Skin epidermis (tissue), 12 donors: Measurements from ENCODE around the gene DAAM1.

ENCODE experiments used
- H3K27ac ChIP-seq, 21 experiments: fragments of 200-600 bp; sonication (generic) in 11 of 21; one replicate each; pipeline ENCODE4 v1.5.0; 2020; ENCODE audit warnings: mild to moderate bottlenecking in 3 of 21, inconsistent platforms in 2 of 21, moderate library complexity in 2 of 21
- H3K4me3 ChIP-seq, 7 experiments: fragments of 200-600 bp; sonication (generic) in 2 of 7; one replicate each; pipeline ENCODE4 v1.5.0; 2020; ENCODE audit warnings: inconsistent platforms in 2 of 7, mild to moderate bottlenecking in 2 of 7, moderate library complexity in 1 of 7

DAAM1 gene

DNA sequence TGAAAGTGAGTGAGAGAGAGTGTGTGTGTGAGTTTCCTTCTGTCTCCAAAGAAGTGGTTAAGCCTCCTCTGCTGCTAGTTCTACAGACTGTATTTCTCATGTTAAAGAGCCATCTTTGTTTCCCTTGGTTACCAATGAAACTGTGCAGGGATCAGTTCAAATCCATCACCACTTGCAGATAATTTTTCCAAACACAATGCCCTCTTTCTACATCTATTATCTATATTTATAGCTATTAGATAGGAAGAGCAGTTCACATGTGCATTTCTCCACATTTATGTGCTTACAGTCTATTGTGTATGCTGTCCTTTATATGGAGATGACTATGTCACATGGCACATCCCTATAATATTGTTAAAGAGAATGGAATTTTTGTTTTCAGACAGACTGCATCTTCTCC, 2.2 kb upstream of the DAAM1 start:
- H3K4me3 ChIP-seq = no peak overlapping the region
- peak overlapping the region in 2 of 21 experiments; percentile 3 to 40 for H3K27ac ChIP-seq

DNA sequence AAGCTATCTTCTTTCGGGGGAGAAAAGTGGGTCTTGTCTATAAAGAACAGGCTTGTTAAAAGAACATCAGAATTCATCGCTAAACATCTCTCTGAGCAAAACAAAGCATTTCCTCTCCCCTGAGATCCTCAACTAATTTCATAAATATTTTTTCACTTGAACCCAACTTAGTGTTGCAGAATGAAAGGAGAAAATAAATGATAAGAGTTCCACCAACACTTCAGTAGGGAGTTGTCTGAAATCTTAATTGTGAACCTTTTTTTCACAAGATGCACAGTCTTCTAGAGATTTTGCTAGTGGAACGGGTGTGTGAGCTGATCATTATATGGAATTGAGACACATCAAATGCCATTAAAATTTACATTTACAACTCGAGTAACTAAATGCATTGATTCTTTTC, 1.3 kb upstream of the DAAM1 start:
- Histone ChIP-seq H3K27ac (no peak overlapping the region), H3K4me3 (peak overlapping the region in 1 of 7 experiments; percentile 62)

- H3K4me3 ChIP-seq = peak overlapping the region; percentile 62 to 86 (median 69)
- peak overlapping the region in 20 of 21 experiments; percentile 42 to 97 (median 85) for H3K27ac ChIP-seq
These were observed 536 bp upstream of the DAAM1 start for GRCh38 chr14:59187802-59188460.

- peak overlapping the region; percentile 62 to 86 (median 69) for H3K4me3 ChIP-seq
- H3K27ac ChIP-seq = peak overlapping the region; percentile 67 to 99 (median 91)
These were observed 771 bp downstream of the DAAM1 start for GRCh38 chr14:59189091-59189785.

- Histone ChIP-seq H3K4me3 (peak overlapping the region; percentile 62 to 86 (median 69)), H3K27ac (peak overlapping the region in 20 of 21 experiments; percentile 67 to 99 (median 91))
These were observed 1.4 kb downstream of the DAAM1 start for GRCh38 chr14:59189786-59190368.

DNA sequence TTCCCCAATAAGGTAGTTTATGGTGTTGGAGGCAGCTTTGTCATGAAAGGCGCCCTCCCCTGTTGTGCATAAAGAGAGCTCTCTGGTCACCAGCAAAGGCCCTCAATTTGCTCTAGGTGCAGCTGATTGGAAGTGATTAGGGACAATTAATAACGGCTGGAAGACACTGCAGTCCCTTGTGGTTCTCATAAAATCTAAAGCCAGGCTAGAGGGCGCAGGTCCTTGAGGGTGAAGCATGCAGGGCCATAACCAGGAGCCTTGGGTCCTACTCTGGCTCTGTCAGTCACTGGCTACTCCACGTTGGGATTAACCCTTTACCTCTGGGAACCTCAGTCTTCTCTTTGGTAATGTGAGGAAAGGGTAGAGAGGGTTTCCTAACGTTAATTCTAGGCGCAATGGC, 1.9 kb downstream of the DAAM1 start:
- Histone ChIP-seq H3K4me3 (peak overlapping the region; percentile 62 to 86 (median 69)), H3K27ac (peak overlapping the region in 19 of 21 experiments; percentile 85 to 99 (median 91))

GRCh38 chr14:59195912-59196311, 7.4 kb downstream of the DAAM1 start:
- no peak overlapping the region for H3K27ac ChIP-seq

DNA sequence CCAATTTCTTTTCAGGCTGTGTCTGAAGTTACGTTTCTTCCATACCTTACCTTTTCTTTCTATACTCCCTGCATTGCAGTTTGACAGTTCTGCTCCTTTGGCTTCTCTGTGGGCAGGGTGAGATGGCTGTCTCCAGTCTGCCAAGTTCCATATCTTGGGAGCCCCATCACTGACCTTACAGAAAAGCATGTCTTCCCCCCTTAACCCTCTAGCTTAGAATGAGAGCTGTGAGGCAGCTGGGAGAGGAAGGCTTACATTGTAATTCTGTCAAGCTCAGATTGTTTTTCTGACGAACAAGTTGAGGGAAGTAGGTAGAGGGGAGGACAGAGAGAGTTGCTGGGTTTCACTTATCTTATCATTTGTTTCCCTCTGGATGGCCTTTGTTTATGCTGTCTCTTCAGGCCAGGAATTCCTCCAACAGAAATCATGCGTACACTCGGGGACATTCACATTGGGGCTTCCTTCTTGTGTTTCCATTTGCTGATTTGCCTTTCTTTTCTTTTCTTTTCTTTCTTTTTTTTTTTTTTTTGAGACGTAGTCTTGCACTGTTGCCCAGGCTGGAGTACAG, 9.3 kb downstream of the DAAM1 start:
- Histone ChIP-seq H3K4me3 (no peak overlapping the region), H3K27ac (no peak overlapping the region)

More at GRCh38 chr14:59195912-59196311, 7.4 kb downstream of the DAAM1 start:
- H3K4me3 ChIP-seq = no peak overlapping the region

DNA sequence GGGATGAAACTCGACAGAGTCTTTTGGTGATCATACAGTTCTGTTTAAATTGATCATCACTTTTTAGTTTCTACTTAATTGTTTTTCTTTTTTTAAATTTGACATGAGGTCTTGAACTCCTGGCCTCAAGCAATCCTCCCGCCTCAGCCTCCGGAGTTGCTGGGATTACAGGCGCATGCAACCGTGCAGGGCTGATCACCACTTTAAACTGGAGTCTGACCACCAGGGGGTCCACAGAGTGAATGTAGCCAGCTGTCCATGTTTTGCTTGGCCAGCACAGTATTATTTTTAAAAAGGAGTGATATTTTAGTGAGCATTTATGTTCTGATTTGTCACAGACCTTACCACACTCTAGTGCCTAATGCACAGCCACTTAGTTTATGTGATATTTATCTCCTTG, 10.7 kb downstream of the DAAM1 start:
- no peak overlapping the region for H3K27ac ChIP-seq
- no peak overlapping the region for H3K4me3 ChIP-seq

- no peak overlapping the region for H3K4me3 ChIP-seq
- H3K27ac ChIP-seq = no peak overlapping the region
These were observed 11.1 kb downstream of the DAAM1 start for GRCh38 chr14:59199614-59200013.

DNA sequence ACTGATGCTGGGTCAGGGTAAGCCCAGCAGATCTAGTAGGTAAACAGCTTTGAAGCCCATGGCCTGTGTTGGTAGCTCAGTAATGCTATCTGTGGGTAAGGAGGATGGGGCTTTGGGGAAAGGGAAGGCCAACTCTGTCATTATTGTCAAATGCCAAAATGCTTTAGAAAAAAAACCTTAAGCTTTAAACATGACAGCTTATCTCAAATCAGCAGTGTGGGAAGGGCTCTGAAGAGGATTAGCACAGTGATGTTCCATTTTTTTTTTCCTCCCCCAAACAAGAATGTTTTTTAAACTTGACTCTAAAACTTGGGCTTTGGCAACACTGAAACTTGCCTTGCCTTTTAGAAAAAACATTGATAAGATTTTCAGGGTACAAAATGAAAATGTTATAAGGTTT, 11.7 kb downstream of the DAAM1 start:
- Histone ChIP-seq H3K4me3 (no peak overlapping the region), H3K27ac (no peak overlapping the region)

- Histone ChIP-seq H3K27ac (no peak overlapping the region), H3K4me3 (no peak overlapping the region)
These were observed 13.6 kb downstream of the DAAM1 start for GRCh38 chr14:59202031-59202430.

DNA sequence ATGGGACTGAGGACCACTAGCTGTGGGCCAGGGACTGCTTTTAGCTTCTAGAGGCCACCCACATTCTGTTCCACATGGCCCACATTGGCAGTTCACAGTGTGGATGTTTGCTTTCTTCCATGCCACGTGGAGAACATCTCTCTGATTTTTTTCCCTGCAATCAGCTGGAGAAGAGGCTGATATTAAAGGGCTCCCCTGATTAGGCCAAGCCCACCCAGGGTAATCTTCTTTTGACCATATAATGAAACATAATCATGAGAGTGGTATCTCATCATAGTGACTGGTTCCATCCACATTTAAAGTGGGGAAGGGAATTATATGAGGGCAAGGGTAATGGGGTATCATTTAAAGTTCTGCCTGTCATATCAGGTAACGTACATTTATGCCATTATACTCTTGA, 15.8 kb downstream of the DAAM1 start:
- Histone ChIP-seq H3K4me3 (no peak overlapping the region), H3K27ac (no peak overlapping the region)

GRCh38 chr14:59206892-59207291, 18.4 kb downstream of the DAAM1 start:
- H3K27ac ChIP-seq = no peak overlapping the region
- H3K4me3 ChIP-seq = no peak overlapping the region

DNA sequence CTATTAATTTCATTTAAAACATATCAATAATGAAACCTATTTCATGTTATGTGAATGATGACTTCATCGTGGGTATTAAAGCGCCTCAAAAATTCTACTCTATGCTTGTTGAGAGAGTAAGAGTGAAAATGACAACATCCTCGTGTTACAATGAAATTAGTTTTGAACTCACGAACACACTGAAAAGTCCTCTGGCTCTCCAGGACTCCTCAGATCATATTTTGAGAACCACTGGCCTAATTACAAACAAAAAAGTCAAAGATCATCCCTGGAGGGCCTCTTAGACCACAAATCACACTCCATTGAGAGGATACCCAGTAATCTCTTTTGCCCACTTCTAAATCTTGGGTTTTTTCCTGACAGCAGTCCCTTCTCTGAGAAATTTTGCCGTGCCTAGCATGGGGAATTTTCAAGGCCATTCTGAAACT, 19.1 kb downstream of the DAAM1 start:
- Histone ChIP-seq H3K27ac (no peak overlapping the region), H3K4me3 (no peak overlapping the region)

DNA sequence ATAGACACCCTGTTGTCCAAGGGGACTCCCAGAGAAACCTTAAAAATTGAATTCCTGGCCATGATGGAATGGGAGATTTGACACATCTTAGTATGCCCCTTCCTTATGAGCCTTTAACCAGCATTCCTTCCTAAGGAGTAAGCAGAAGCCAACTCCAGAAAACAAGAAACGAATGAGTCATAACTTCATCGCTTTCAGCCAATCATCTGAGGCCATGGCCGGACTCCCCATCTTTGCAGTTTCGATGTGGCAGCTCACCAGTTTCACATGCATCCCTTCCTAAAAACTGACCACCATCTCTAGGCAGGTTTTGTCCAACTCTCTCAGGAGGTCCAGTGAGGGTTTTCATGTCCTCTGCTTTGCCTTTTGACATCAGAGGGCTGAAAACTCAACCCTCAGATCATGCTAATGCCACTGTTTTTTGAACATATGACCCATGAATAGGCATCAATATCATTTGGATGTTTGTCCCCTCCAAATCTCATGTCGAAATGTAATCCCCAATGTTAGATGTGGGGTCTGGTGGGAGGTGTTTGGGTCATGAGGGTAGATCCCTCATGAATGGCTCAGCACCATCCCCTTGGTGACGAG, 19.9 kb downstream of the DAAM1 start:
- H3K27ac ChIP-seq = no peak overlapping the region
- no peak overlapping the region for H3K4me3 ChIP-seq

DNA sequence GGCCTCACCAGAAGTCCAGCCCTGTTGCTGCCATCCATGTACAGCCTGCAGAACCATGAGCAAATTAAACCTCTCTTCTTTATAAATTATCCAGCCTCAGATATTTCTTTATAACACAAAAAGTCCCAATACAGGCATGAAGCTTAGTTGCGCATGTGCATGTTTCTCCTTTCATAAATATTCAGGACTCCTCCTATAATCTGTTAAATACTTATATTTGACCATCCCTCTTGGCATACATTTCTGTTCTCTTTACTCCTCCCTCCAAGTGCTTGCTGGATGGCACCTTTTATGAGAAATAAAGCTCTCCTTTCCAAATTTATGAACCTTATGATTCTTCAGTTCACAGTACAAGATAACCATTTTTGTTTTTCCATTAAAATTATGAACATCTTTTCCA, 20.5 kb downstream of the DAAM1 start:
- no peak overlapping the region for H3K27ac ChIP-seq

GRCh38 chr14:59210621-59211020, 22.2 kb downstream of the DAAM1 start:
- H3K27ac ChIP-seq = no peak overlapping the region
- no peak overlapping the region for H3K4me3 ChIP-seq

More for the DNA sequence above, 20.5 kb downstream of the DAAM1 start:
- H3K4me3 ChIP-seq = no peak overlapping the region

DNA sequence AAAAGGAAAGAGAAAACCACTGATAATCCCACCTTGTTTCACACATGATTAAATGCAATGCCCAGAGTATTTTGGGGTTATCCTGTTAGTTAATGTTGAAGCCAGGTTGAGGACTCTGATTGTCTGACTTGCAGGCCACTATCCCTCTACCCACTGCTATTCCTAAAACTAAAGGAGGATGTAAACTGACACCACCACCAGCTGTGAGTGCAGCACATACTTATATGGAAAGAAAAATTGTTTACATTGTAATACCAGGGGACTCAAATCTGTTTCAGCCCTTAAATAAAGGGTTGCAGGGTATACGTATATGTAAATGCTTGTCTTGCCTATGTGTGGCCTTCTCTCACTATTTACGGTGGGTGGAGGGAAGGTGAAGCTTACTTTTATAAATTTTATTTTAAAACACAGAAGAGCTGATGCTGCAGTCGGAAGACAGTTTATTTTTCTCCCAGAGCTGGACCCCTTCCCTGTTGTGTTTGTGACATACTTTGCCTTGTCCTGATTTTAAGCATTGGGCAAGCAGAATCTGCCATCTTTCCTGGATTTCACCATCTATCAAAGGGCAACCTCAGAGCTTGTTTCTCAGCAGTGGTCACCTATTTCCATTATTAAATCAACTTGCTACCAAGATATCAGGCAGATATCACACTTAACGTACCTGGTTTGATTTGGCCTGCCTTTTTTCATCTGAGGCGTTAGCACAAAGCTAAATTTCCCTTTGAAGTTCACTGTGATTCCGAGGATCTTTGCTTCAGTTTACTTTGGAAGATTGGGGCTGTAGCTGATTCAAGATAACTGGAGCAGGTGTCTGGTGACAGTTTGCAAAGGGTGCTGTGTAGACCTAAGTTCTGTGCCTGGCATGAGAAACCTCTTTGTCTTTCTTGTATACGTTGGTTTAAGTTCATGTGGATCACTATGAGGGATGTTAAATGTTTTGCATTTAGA, 25.2 kb downstream of the DAAM1 start:
- no peak overlapping the region for H3K27ac ChIP-seq
- H3K4me3 ChIP-seq = no peak overlapping the region
